GM11168 (cell line): ENCODE results near the gene CNNM4.

Source experiments
- in situ Hi-C: fragments of 300-500 bp; cut with MboI; formaldehyde crosslinking; loops from one replicate; pipeline ENCODE4 v1.12.0; 2022; ENCODE audit warnings: low sequenced_read_pairs; ENCODE audit not compliant: unreplicated experiment

Gene CNNM4

GRCh38 chr2:96848264-96848663 is 87.6 kb downstream of the CNNM4 start:
- in situ Hi-C loops = no loop called here

GRCh38 chr2:96852667-96853066 is 92.0 kb downstream of the CNNM4 start:
- in situ Hi-C loops = no loop called here

GRCh38 chr2:96853321-96853720 is 92.6 kb downstream of the CNNM4 start:
- in situ Hi-C loops = no loop called here

GRCh38 chr2:96856776-96857666 is 96.3 kb downstream of the CNNM4 start:
- in situ Hi-C loops = loop anchor here (5.0 kb wide), 1 partner anchor 90 kb away; no protein-coding TSS in a partner anchor

GRCh38 chr2:96857667-96858372 is 97.1 kb downstream of the CNNM4 start, which contains the start of gene ANKRD39:
Gene ANKRD39 (minus strand): TSS chr2:96858016. CDS start chr2:96857987, 29 bp downstream.
- in situ Hi-C loops = loop anchor here (5.0 kb wide), 1 partner anchor 89 kb away; no protein-coding TSS in a partner anchor

GRCh38 chr2:96859099-96859649 is 98.5 kb downstream of the CNNM4 start:
- in situ Hi-C loops = loop anchor here (5.0 kb wide), 1 partner anchor 88 kb away; no protein-coding TSS in a partner anchor

GRCh38 chr2:96859681-96860064 is 99.0 kb downstream of the CNNM4 start:
- in situ Hi-C loops = loop anchor here (5.0 kb wide), 1 partner anchor 88 kb away; no protein-coding TSS in a partner anchor

- in situ Hi-C loops = no loop called here
Observed at GRCh38 chr2:96860065-96861029, 99.6 kb downstream of the CNNM4 start.

GRCh38 chr2:96861074-96861473 is 100.4 kb downstream of the CNNM4 start:
- in situ Hi-C loops = no loop called here
